ENCODE results near the gene PPP2R2D.

PPP2R2D gene

GRCh38 chr10:132003282-132003924 is 102.6 kb downstream of the PPP2R2D start:
- Histone ChIP-seq H3K9me3 (ENCODE audit: control insufficient read depth, insufficient read depth, low read length) (no peaks in the 10 kb centered on the region), H3K27me3 (ENCODE audit: control insufficient read depth, insufficient read depth, low read length) (no peaks in the 10 kb centered on the region), H3K4me1 (ENCODE audit: control insufficient read depth, insufficient read depth, low read length) (peaks cover 3% of the 10 kb centered on the region), H3K9ac (ENCODE audit: low read depth, low read length) (peak overlapping the region; percentile 24), H3K4me3 (ENCODE audit: low read depth, low read length) (no peak overlapping the region), H3K36me3 (ENCODE audit: control insufficient read depth, insufficient read depth, low read length) (no peaks in the 10 kb centered on the region)

- no peaks in the 10 kb centered on the region for H3K27me3 ChIP-seq (ENCODE audit: control insufficient read depth, insufficient read depth, low read length)
- no peak overlapping the region for H3K4me3 ChIP-seq (ENCODE audit: low read depth, low read length)
- H3K9ac ChIP-seq (ENCODE audit: low read depth, low read length), result peak overlapping the region; percentile 24
- no peaks in the 10 kb centered on the region for H3K9me3 ChIP-seq (ENCODE audit: control insufficient read depth, insufficient read depth, low read length)
- no peaks in the 10 kb centered on the region for H3K36me3 ChIP-seq (ENCODE audit: control insufficient read depth, insufficient read depth, low read length)
- peaks cover 3% of the 10 kb centered on the region for H3K4me1 ChIP-seq (ENCODE audit: control insufficient read depth, insufficient read depth, low read length)
These were observed 103.2 kb downstream of the PPP2R2D start for GRCh38 chr10:132004052-132004451.

DNA sequence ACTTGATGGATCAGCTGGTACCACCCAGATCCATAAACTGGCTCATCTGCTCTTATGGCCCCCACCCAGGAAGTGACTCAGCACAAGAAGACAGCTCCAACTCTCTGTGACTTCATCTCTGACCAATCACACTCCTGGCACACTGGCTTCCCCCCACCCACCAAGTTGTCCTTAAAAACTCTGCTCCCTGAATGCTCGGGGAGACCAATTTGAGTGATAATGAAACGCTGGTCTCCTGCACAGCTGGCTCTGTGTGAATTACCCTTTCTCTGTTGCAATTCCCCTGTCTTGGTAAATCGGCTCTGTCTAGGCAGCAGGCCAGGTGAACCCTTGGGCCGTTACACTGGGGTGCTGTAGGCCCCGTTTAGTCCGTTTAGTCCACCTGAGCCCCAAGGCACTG is 104.3 kb downstream of the PPP2R2D start:
- Histone ChIP-seq H3K4me1 (ENCODE audit: control insufficient read depth, insufficient read depth, low read length) (peaks cover 10% of the 10 kb centered on the region), H3K9ac (ENCODE audit: low read depth, low read length) (no peak overlapping the region), H3K9me3 (ENCODE audit: control insufficient read depth, insufficient read depth, low read length) (no peaks in the 10 kb centered on the region), H3K36me3 (ENCODE audit: control insufficient read depth, insufficient read depth, low read length) (no peaks in the 10 kb centered on the region), H3K4me3 (ENCODE audit: low read depth, low read length) (no peak overlapping the region), H3K27me3 (ENCODE audit: control insufficient read depth, insufficient read depth, low read length) (no peaks in the 10 kb centered on the region)

- H3K9me3 ChIP-seq (ENCODE audit: control insufficient read depth, insufficient read depth, low read length), result no peaks in the 10 kb centered on the region
These were observed 106.2 kb downstream of the PPP2R2D start for GRCh38 chr10:132006966-132007365.

DNA sequence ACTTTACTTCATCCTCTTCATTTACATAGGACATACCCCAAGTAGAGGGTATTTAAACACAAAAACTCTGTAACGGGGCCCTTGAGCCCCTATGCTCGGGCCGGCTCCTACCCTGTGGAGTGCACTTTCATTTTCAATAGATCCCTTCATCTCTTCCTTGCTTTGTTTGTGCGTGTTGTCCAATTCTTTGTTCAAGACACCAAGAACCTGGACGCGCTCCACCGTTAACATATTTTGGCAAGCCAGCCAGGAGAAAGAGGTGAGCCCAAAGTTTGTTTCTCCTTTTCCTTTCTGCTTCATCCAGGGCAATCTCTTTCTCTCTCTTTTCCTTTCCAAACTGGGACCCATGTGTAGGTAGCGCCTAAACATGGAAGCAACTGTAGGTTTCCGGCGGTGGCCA is 106.9 kb downstream of the PPP2R2D start:
- Histone ChIP-seq H3K4me3 (ENCODE audit: low read depth, low read length) (no peak overlapping the region), H3K9me3 (ENCODE audit: control insufficient read depth, insufficient read depth, low read length) (no peaks in the 10 kb centered on the region), H3K9ac (ENCODE audit: low read depth, low read length) (no peak overlapping the region), H3K4me1 (ENCODE audit: control insufficient read depth, insufficient read depth, low read length) (peaks cover 18% of the 10 kb centered on the region), H3K36me3 (ENCODE audit: control insufficient read depth, insufficient read depth, low read length) (no peaks in the 10 kb centered on the region), H3K27me3 (ENCODE audit: control insufficient read depth, insufficient read depth, low read length) (no peaks in the 10 kb centered on the region)

More at GRCh38 chr10:132006966-132007365, 106.2 kb downstream of the PPP2R2D start:
- no peaks in the 10 kb centered on the region for H3K36me3 ChIP-seq (ENCODE audit: control insufficient read depth, insufficient read depth, low read length)
- no peak overlapping the region for H3K4me3 ChIP-seq (ENCODE audit: low read depth, low read length)
- peaks cover 18% of the 10 kb centered on the region for H3K4me1 ChIP-seq (ENCODE audit: control insufficient read depth, insufficient read depth, low read length)
- no peaks in the 10 kb centered on the region for H3K27me3 ChIP-seq (ENCODE audit: control insufficient read depth, insufficient read depth, low read length)
- no peak overlapping the region for H3K9ac ChIP-seq (ENCODE audit: low read depth, low read length)
